SW 1271 (cell line): ENCODE results near the gene ZMAT5.

Experiments used
- DNase-seq, 2 experiments: peaks; one replicate each; lab custom pipeline; 2025; lab: John Stamatoyannopoulos, UW

Gene ZMAT5

GRCh38 chr22:29683536-29683935, 83.3 kb downstream of the ZMAT5 start:
- no peak for DNase-seq
